DND-41 (cell line): ENCODE measurements around the gene LYVE1.

Source experiments
- ATAC-seq: fragments of 200-7000 bp; cut with Tn5 transposase; 3 replicates; pipeline ENCODE4 v1.9.1; 2021; ENCODE audit warnings: low read depth; ENCODE audit not compliant: insufficient read depth
- DNase-seq: peaks from one replicate; pipeline ENCODE4 v3.0.0-alpha.2; 2020
- H2AFZ ChIP-seq: 2 replicates; pipeline ENCODE4 v1.6.0; 2012; ENCODE audit warnings: low read depth, low read length
- H3K27ac ChIP-seq: 2 replicates; pipeline ENCODE4 v1.5.1; 2012; ENCODE audit warnings: low read length, inconsistent platforms
- H3K27me3 ChIP-seq: fragments of 200-600 bp; sonication (generic); 2 replicates; pipeline ENCODE4 v1.6.0; 2012; ENCODE audit warnings: low read length, mild to moderate bottlenecking, inconsistent platforms; ENCODE audit not compliant: insufficient read depth, poor library complexity
- H3K36me3 ChIP-seq: 2 replicates; pipeline ENCODE4 v1.5.1; 2012; ENCODE audit warnings: low read length, inconsistent platforms; ENCODE audit not compliant: insufficient read depth
- H3K4me1 ChIP-seq: 2 replicates; pipeline ENCODE4 v1.5.1; 2012; ENCODE audit warnings: mild to moderate bottlenecking, low read length; ENCODE audit not compliant: insufficient read depth
- H3K4me2 ChIP-seq: 2 replicates; pipeline ENCODE4 v1.6.0; 2012; ENCODE audit warnings: mild to moderate bottlenecking, moderate library complexity, low read length, inconsistent platforms; ENCODE audit not compliant: insufficient read depth
- H3K4me3 ChIP-seq, 2 experiments: fragments of 200-600 bp in 1 of 2; shearing (Covaris generic) in 1 of 2; 2 replicates each; pipeline ENCODE4 v1.5.1; 2012 to 2016; ENCODE audit warnings: inconsistent platforms in 2 of 2, low read length in 2 of 2, mild to moderate bottlenecking in 2 of 2, low read depth in 1 of 2, moderate library complexity in 1 of 2
- H3K79me2 ChIP-seq: 2 replicates; pipeline ENCODE4 v1.6.0; 2012; ENCODE audit warnings: low read length, inconsistent platforms; ENCODE audit not compliant: insufficient read depth
- H3K9ac ChIP-seq: 2 replicates; pipeline ENCODE4 v1.6.0; 2012; ENCODE audit warnings: low read depth, mild to moderate bottlenecking, inconsistent platforms, low read length, moderate library complexity
- H3K9me3 ChIP-seq: 2 replicates; pipeline ENCODE4 v1.5.1; 2012; ENCODE audit warnings: low read length, moderate library complexity, mild to moderate bottlenecking, inconsistent platforms; ENCODE audit not compliant: insufficient read depth, severe bottlenecking
- H4K20me1 ChIP-seq: 2 replicates; pipeline ENCODE4 v1.6.0; 2012; ENCODE audit warnings: low read length; ENCODE audit not compliant: insufficient read depth
- CTCF ChIP-seq: IDR thresholded peaks from 2 replicates; pipeline ENCODE4 v1.5.1; 2012; ENCODE audit warnings: borderline replicate concordance, low read length, moderate library complexity, mild to moderate bottlenecking; ENCODE audit not compliant: poor library complexity, severe bottlenecking; ENCODE audit errors: extremely low read depth
- EZH2 ChIP-seq: IDR thresholded peaks from 3 replicates; pipeline ENCODE4 v1.6.1; 2012; ENCODE audit warnings: borderline replicate concordance, low read depth, mild to moderate bottlenecking, moderate library complexity, low read length, inconsistent platforms; ENCODE audit not compliant: severe bottlenecking

LYVE1 gene

GRCh38 chr11:10526974-10527918 is 41.2 kb downstream of the LYVE1 start:
- DNase-seq, result no peak

GRCh38 chr11:10524471-10524870 is 44.0 kb downstream of the LYVE1 start:
- peaks cover 78% of the 10 kb centered on the region for H3K36me3 ChIP-seq
- H3K4me2 ChIP-seq, result no peak overlapping the region
- no peak overlapping the region for H3K27ac ChIP-seq
- TF ChIP-seq EZH2 (no peak), CTCF (no peak)
- DNase-seq (no peak), ATAC-seq (no peak)
- no peak overlapping the region for H3K9ac ChIP-seq
- no peaks in the 10 kb centered on the region for H3K79me2 ChIP-seq
- no peak overlapping the region for H2AFZ ChIP-seq
- no peaks in the 10 kb centered on the region for H4K20me1 ChIP-seq
- no peaks in the 10 kb centered on the region for H3K4me1 ChIP-seq
- H3K9me3 ChIP-seq, result no peaks in the 10 kb centered on the region
- no peaks in the 10 kb centered on the region for H3K27me3 ChIP-seq
- H3K4me3 ChIP-seq, result no peak overlapping the region

More at GRCh38 chr11:10526974-10527918, 41.2 kb downstream of the LYVE1 start:
- TF ChIP-seq EZH2 (no peak), CTCF (no peak)
- H3K9ac ChIP-seq, result no peak overlapping the region
- no peaks in the 10 kb centered on the region for H3K27me3 ChIP-seq
- ATAC-seq, result no peak
- H3K4me2 ChIP-seq, result no peak overlapping the region
- H3K27ac ChIP-seq, result no peak overlapping the region
- H2AFZ ChIP-seq, result no peak overlapping the region
- H3K36me3 ChIP-seq, result peaks cover 70% of the 10 kb centered on the region
- H4K20me1 ChIP-seq, result no peaks in the 10 kb centered on the region
- H3K4me3 ChIP-seq, result no peak overlapping the region
- no peaks in the 10 kb centered on the region for H3K4me1 ChIP-seq
- H3K79me2 ChIP-seq, result no peaks in the 10 kb centered on the region
- H3K9me3 ChIP-seq, result no peaks in the 10 kb centered on the region

GRCh38 chr11:10522921-10523320 is 45.5 kb downstream of the LYVE1 start:
- no peaks in the 10 kb centered on the region for H3K4me1 ChIP-seq
- peak; percentile 58; the same call in 2 of the 3 replicates for ATAC-seq
- H3K36me3 ChIP-seq, result peaks cover 77% of the 10 kb centered on the region
- no peak for DNase-seq
- no peak for TF ChIP-seq EZH2
- TF ChIP-seq CTCF, result no peak
- H3K9ac ChIP-seq, result no peak overlapping the region
- H3K79me2 ChIP-seq, result no peaks in the 10 kb centered on the region
- H3K9me3 ChIP-seq, result no peaks in the 10 kb centered on the region
- H3K4me3 ChIP-seq, result no peak overlapping the region
- H3K4me2 ChIP-seq, result no peak overlapping the region
- no peak overlapping the region for H2AFZ ChIP-seq
- no peak overlapping the region for H3K27ac ChIP-seq
- no peaks in the 10 kb centered on the region for H3K27me3 ChIP-seq
- H4K20me1 ChIP-seq, result no peaks in the 10 kb centered on the region
